ENCODE results near the gene KNOP1.
"Not testable (repeated sequence)": the region's sequence is repeated elsewhere in the genome, so short reads cannot be mapped to it uniquely, and the experiment has no call there.

Gene KNOP1

DNA sequence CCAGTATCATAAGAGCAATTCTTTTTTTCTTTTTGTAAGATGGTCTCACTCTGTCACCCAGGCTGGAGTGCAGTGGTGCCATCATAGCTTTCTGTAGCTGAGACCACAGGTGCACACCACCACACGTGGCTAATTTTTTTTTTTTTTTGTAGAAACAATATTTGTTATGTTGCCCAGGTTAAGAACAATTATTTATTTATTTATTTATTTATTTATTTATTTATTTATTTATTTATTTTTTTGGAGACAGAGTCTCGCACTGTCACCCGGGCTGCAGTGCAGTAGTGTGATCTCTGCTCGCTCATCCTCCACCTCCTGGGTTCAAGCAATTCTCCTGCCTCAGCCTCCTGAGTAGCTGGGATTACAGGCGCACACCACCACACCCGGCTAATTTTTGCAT is 38.7 kb downstream of the KNOP1 start:
- not testable (repeated sequence) for DNase-seq

DNA sequence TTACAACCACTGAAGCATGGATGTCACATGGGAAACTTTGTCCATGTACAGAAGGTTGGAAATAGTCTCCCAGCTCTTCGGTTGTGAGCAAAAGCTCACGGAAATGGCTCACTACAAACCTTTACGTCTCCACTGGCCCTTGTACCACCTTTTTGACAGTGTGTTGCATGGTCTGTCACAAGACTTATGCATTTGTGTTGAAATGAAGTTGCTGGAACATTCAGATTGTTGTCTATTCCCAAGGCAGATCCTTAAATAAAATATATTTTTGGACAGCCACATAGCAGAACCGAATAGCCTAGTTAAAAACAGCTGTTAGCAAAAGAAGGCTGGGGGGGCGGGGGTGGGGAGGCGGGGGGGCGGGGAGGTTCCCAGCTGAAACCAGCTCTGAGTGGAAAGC is 39.2 kb downstream of the KNOP1 start:
- DNase-seq = no peak

DNA sequence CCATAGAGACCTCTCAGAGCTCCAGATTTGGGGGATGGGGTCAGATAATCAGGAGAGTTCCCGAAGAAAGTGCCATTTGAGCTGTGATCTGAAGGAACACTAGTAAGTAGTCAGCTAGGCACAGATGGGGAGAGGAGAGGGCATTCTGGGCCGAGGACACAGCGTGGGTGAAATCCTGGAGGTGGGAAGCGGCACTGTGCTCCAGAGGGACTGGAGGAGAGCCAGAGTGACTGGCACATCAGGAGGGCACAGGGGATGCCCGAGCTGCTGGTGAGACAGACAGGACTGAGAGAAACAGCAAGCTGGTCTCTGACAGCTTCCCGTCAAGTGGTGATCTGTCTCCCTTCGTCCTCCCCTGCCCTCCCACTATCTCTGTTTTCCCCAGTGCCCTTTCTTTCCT is 40.6 kb downstream of the KNOP1 start:
- no peak for DNase-seq

DNA sequence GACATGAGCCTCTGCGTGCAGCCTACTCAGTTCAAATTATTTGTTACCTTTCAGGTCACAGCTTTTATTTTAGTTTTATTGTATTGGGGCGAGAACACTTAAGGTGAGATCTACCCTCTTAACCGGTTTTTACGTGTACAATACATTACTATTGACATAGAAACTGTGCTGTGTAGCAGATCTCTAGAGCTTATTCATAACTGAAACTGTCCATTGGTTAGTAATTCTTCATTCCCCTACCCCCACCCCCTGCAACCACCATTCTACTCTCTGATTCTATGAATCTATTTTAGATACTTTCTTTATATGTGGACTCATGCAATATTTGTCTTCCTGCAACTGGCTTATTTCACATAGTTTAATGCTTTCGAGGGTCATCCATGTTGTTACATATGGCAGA is 43.5 kb downstream of the KNOP1 start:
- DNase-seq = no peak

DNA sequence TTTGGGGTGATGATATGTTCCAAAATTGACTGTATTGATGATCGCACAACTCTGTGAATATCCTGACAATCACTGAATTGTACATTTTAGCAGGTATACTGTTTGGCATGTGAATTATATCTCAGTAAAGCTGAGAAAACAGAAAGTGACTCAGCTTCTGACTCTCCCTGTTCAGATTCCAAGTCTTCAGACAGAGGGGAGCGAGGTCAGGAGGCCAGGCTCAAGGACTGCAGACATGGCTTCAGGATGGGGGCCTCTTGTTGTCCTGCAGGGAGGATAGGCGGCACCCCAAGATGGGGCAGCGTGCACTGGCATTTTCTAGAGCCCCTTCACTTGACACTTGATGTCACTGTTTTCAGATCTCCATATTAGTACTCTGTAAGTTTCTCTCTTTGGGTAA is 45.6 kb downstream of the KNOP1 start:
- no peak for DNase-seq

DNA sequence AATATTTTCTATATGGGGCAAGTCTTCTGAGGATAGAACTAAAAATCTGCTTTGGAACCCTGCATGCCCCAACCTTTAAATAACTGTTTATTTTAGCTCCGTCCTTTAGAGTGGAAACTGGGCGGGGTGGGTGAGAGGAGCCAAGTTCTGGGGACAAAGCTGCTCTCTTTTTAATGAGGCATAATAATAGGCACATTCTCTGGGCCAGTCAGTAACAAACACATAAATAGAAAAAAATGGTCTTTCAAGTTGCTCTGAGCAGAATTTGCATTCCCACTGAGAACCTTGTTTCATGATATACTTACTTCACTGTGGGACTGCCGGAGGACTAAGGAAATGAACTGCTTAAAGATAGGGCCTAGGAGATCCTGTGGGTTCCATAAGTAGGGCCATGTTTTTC is 51.5 kb downstream of the KNOP1 start:
- no peak for DNase-seq

DNA sequence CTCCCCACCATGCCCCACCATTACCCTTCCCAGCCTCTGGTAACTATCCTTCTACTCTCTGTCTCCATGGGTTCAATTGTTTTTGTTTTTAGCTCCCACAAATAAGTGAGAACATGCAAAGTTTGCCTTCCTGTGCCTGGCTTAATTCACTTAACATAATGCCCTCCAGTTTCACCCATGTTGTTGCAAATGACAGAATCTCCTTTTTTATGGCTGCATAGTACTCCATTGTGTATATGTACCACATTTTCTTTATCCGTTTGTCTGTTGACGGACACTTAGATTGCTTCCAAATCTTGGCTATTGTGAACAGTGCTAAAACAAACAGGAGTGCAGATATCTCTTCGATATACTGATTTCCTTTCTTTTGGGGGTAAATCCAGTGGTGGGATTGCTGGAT is 52.7 kb downstream of the KNOP1 start:
- not testable (repeated sequence) for DNase-seq

DNA sequence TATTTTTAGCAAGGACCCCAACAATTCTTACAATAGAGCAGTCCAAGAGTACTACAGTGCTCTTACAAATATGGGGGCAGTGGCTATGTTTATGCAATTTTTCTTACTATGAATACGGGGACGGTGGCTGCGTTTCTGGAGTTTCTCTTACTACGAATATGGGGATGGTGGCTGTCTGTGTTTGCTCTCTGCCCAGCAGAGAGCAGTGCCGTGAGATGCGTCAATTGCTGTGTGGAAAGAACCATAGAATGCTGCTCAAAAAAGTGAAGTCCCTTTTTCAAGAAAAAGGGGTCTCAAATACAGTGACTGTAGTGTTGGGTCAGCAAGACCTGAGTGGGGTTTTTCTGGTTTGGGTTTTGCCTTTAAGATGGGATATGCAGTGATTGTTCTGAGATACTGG is 53.9 kb downstream of the KNOP1 start:
- DNase-seq = no peak

DNA sequence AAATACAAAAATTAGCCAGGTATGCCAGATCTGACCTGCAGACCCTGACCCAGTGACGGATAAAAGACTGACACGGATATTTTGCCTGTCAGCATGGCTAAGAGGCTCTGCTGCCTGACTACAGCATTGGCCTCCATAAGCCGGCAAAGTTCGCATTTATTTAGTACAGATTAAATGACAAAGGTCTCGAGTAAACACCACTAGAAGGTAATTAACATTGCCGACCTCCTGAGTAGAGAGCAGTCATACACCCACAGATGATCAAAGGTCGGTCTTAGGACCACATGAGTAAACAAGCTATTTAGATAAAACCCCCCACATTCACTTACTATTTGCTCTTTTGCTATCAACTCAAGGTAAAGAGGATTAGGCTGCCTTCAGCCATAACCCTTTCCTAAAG is 55.7 kb downstream of the KNOP1 start:
- no peak for DNase-seq

DNA sequence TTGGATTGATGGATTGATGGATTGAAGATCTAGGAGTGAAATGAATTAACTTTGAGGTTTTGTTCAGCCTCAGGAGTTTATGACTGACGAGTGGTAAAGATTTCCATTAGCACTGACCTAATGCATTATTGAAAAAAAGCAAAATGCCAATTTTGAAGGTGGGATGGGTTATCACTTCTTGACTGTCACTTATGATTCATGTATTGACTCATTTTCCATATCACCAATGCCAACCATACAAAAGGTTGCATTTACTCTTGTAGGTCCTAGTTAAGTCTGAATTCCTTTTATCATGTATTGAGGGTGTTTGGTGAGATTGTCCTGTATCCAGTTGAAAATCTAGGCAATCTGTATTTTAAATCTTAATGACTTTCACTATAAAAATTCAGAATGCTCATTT is 57.6 kb downstream of the KNOP1 start:
- DNase-seq = no peak

DNA sequence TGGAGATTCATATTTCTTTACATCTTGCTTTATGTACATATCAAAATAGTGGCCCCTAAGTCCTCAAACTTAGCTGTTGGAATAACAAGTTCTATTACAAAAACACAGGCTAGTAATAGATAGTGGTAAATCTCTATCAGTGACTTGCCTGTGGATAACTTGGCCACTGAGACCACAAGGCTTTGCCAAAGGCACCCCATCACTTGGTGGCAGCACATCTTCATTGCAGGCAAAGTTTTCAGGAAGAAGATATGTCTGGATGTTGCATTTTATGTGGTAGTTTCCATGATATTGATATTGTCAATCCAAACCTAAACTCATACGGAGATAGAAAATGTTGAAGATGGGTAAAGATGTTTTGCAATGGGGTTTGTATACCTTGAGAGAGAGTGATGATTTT is 58.5 kb downstream of the KNOP1 start:
- no peak for DNase-seq

DNA sequence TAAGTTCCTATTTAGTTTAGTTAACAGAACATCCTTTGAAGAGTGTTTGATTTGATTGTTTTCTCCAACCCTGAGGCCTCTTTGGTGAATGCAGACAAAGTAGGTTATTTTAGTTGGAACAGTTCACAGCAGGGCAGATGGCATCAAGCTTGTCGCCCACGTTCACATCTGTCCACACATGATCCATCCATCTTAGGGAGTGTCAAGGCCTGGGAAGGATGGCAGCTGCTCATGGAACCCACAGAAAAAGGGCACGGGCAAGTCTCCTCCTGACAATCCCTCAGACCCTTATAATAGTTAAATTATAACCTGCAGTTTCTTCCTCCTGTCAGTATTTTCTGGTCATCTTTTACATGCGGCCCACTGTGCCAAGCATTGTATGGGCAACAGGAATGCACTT is 60.2 kb downstream of the KNOP1 start:
- no peak for DNase-seq

DNA sequence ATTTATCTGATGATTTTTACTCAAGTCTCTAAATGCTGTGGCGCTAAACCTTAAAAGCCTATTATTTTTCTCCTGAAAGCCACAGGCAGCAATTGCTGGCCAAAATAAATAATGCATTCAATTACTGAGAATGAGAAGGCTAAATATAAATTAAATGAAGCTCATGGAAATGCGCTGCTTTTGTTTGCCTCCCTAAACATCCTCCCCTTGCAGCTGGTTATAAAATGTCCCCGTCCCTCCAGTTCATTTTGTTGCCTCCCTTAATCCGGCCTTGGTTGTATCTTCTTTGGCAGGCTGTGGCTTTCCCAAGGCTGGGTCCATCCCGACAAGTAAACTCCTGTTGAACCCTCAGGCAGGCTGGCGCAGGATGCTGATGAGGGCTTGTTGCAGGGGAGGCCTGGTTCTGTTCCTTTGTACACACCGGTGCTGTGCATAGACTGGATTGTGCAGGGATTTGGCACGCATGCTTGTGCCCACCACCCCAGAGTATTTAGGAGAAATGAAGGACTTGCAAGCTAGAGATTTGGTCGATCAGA is 62.7 kb downstream of the KNOP1 start:
- DNase-seq = no peak

DNA sequence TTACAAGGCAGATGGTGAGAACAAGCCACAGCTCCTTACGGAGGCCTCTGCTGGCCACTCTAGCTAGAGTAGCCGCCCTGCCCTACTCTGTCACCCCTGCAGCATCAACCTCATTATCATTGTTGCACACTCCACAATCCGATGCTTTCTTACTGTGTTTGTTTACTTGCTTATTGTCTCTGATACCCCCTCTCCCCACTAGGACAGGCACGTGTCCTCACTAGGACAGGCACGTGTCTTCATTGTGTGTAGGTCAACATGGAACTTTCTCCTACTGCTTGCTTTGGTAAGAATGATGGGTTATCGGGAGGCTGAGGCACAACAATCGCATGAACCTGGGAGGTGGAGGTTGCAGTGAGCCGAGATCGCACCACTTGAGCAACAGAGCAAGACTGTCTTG is 63.9 kb downstream of the KNOP1 start:
- no peak for DNase-seq

Measured in DMS53 (cell line).